ENCODE measurements around the gene HPGDS.

Gene HPGDS

GRCh38 chr4:94354474-94354896, 11.8 kb upstream of the HPGDS start:
- TF ChIP-seq ZNF629 (tag by site-specific recombination; IDR thresholded peaks at IDR 0.05) (no peak), ZSCAN5A (tag by site-specific recombination; IDR thresholded peaks at IDR 0.05) (no peak), ZBTB8A (tag by site-specific recombination; IDR thresholded peaks at IDR 0.05) (no peak), ZNF610 (tag by site-specific recombination; IDR thresholded peaks at IDR 0.05; ENCODE audit: borderline replicate concordance) (no peak), ZNF211 (tag by site-specific recombination; IDR thresholded peaks at IDR 0.05; ENCODE audit: low read depth) (no peak), ZNF354C (tag by site-specific recombination; IDR thresholded peaks at IDR 0.05; ENCODE audit: borderline replicate concordance, low read depth) (no peak), YY1 (tag by site-specific recombination; IDR thresholded peaks at IDR 0.05) (no peak), ZNF16 (tag by site-specific recombination; IDR thresholded peaks at IDR 0.05; ENCODE audit: low read depth) (no peak), EGR2 (tag by site-specific recombination; IDR thresholded peaks at IDR 0.05; ENCODE audit: low read depth) (no peak), FEZF1 (tag by site-specific recombination; IDR thresholded peaks at IDR 0.05) (no peak), ZNF701 (tag by site-specific recombination; IDR thresholded peaks at IDR 0.05) (no peak), ZEB2 (tag by site-specific recombination; IDR thresholded peaks at IDR 0.05) (no peak), ZNF791 (tag by site-specific recombination; IDR thresholded peaks at IDR 0.05) (no peak), ZNF292 (tag by site-specific recombination; IDR thresholded peaks at IDR 0.05; ENCODE audit: borderline replicate concordance, low read depth) (no peak), ZNF121 (tag by site-specific recombination; IDR thresholded peaks at IDR 0.05) (no peak)
- no peaks in the 10 kb centered on the region for H3K4me1 ChIP-seq (ENCODE audit: control insufficient read depth, insufficient read depth, low read length)
- ChIA-PET POLR2A (no interaction called here), CTCF (interaction anchor here (0.7 kb wide), 1 partner anchor 770 kb away, joined by 3 read pairs; no protein-coding TSS in a partner anchor)
- no peaks in the 10 kb centered on the region for H3K36me3 ChIP-seq (ENCODE audit: control insufficient read depth in 2 of 2, insufficient read depth in 1 of 2, low read length in 2 of 2)
- no peak overlapping the region for H3K4me3 ChIP-seq (ENCODE audit: low read depth, low read length)
- no peak overlapping the region for H3K27ac ChIP-seq (ENCODE audit: extremely low read depth, low read depth, low read length)
- no peaks in the 10 kb centered on the region for H3K9me3 ChIP-seq (ENCODE audit: control insufficient read depth, insufficient read depth, low read depth, low read length)

- Histone ChIP-seq H3K27ac (ENCODE audit: extremely low read depth, low read depth, low read length) (no peak overlapping the region), H3K36me3 (ENCODE audit: control insufficient read depth in 2 of 2, insufficient read depth in 1 of 2, low read length in 2 of 2) (no peaks in the 10 kb centered on the region), H3K4me3 (ENCODE audit: low read depth, low read length) (no peak overlapping the region), H3K9me3 (ENCODE audit: control insufficient read depth, insufficient read depth, low read depth, low read length) (no peaks in the 10 kb centered on the region), H3K4me1 (ENCODE audit: control insufficient read depth, insufficient read depth, low read length) (no peaks in the 10 kb centered on the region)
- TF ChIP-seq GFI1B (tag by site-specific recombination; IDR thresholded peaks at IDR 0.05) (no peak), ZNF514 (tag by site-specific recombination; IDR thresholded peaks at IDR 0.05) (no peak), ZNF629 (tag by site-specific recombination; IDR thresholded peaks at IDR 0.05) (no peak), ZNF830 (tag by site-specific recombination; IDR thresholded peaks at IDR 0.05; ENCODE audit: low read depth) (no peak), GLIS2 (tag by site-specific recombination; IDR thresholded peaks at IDR 0.05) (no peak), ZNF776 (tag by site-specific recombination; IDR thresholded peaks at IDR 0.05; ENCODE audit: borderline replicate concordance) (no peak), FEZF1 (tag by site-specific recombination; IDR thresholded peaks at IDR 0.05) (no peak), KLF9 (tag by site-specific recombination; IDR thresholded peaks at IDR 0.05; ENCODE audit: low read depth) (no peak), ZNF274 (IDR thresholded peaks at IDR 0.05; ENCODE audit: low read length) (no peak), ZNF274 (tag by site-specific recombination; IDR thresholded peaks at IDR 0.05; ENCODE audit: borderline replicate concordance) (no peak), ZNF670 (tag by site-specific recombination; IDR thresholded peaks at IDR 0.05; ENCODE audit: low read depth) (no peak), ZNF202 (tag by site-specific recombination; IDR thresholded peaks at IDR 0.05; ENCODE audit: borderline replicate concordance) (no peak), ZNF626 (tag by site-specific recombination; IDR thresholded peaks at IDR 0.05) (no peak), ZNF23 (tag by site-specific recombination; IDR thresholded peaks at IDR 0.05; ENCODE audit: borderline replicate concordance) (no peak), INSM2 (tag by site-specific recombination; IDR thresholded peaks at IDR 0.05) (no peak), SCRT1 (tag by site-specific recombination; IDR thresholded peaks at IDR 0.05; ENCODE audit: borderline replicate concordance) (no peak), ZNF184 (tag by site-specific recombination; IDR thresholded peaks at IDR 0.05) (no peak), ZBTB1 (tag by site-specific recombination; IDR thresholded peaks at IDR 0.05) (no peak), ZNF433 (tag by site-specific recombination; IDR thresholded peaks at IDR 0.05; ENCODE audit: low read depth) (no peak)
- POLR2A ChIA-PET, result no interaction called here
- CTCF ChIA-PET, result no interaction called here
These were observed 10.4 kb upstream of the HPGDS start for GRCh38 chr4:94352996-94353395.
